HG03196 (cell line): ENCODE results near the gene SEC22C.

Experiments used
- ATAC-seq: cut with Tn5 transposase; IDR thresholded peaks from one replicate; pipeline ENCODE4 v1.9.1; 2021; ENCODE audit not compliant: unreplicated experiment

Gene SEC22C

DNA sequence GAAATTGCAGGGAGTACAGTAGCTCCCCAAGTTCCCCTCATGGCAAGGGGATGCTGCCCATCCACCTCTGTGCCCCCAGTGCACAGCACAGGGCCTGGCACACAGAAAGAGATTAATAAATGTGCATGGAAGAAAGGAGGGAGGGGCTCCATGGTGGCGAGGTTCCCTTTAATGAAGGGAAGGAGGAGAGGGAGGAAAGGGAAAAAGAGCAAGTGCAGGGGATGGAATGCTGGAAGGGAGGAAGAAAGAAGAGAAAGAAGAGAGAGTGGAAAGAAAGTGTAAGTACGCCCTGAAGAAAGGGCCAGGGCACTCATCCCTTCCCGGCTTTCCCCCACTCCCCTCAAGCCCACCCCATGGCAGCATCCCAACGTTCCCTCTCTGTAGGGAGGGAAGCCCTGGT, 80.9 kb downstream of the SEC22C start:
- no peak for ATAC-seq

GRCh38 chr3:42500091-42500490, 81.7 kb downstream of the SEC22C start:
- ATAC-seq, result no peak

DNA sequence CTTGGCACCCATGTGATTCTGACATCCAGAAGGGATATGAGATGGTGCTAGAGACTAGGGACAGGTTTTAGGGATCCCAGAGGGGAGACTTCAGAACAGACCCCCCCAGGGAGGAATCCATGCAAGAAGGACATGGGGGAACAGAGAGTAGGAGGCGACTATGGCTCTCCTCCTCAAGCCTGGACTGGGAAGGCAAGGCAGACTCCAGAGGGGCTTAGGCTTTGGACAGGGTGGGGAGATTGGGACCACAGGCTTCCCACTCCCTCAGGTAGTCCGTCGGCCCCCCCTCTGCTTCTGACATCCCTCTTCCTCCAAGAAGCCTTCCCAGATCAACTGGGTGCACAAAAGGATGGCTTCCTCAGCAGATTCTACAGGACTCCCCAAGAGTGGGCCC, 82.3 kb downstream of the SEC22C start:
- no peak for ATAC-seq

GRCh38 chr3:42498791-42499477, 82.8 kb downstream of the SEC22C start:
- ATAC-seq, result no peak

DNA sequence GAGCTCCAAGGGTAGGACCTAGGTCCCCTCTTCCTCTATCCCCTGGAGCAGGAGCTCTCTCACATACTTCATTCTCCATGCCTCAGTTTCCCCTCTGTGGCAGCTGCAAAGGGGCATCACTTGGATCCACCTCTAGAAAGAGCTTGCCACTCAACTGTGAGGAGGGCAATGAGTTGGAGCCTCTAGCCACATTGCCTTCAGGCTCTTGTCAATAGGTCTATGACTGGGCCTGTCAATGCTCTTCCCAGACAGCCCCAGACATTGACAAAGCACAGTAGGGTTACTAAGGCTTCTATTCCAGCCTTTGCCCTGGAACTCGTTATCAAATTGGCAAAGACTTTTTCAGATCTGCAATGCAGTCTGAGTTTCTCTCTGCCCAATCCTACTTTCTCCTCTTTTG, 83.7 kb downstream of the SEC22C start:
- ATAC-seq, result no peak
